IMR-90 (cell line): Measurements from ENCODE around the gene EIF4B. TPM values are rescaled to one million over a fixed set of nuclear protein-coding genes. Genes with fewer than 3 reads are reported as not detected.

Experiments used
- ATAC-seq: fragments of 200-7000 bp; cut with Tn5 transposase; 2 replicates; pipeline ENCODE4 v1.9.1; 2020; ENCODE audit warnings: low read depth, mild to moderate bottlenecking, moderate library complexity
- BruUV-seq: library from RNA; stranded (reverse); fragments of 400-500 nt; replicated peaks from 2 replicates; lab custom pipeline; 2021; lab: Mats Ljungman, UMichigan
- CTCF ChIA-PET: fragments of 300-600 bp; formaldehyde crosslinking; extraction: SDS; loops from one replicate; lab custom pipeline; 2021; ENCODE audit warnings: antibody characterized with exemption; lab: Yijun Ruan, JAX
- POLR2A ChIA-PET: fragments of 300-600 bp; sonication (Branson Sonifier 250); formaldehyde crosslinking; loops from one replicate; lab custom pipeline; 2022; ENCODE audit warnings: antibody characterized with exemption; ENCODE audit not compliant: unreplicated experiment; lab: Charles Lee
- DNase-seq: peaks from one replicate; pipeline ENCODE4 v3.0.0; 2013
- H2AFZ ChIP-seq: replicated peaks from 2 replicates; pipeline ENCODE3; 2013; ENCODE audit warnings: low read length, mild to moderate bottlenecking; ENCODE audit not compliant: poor library complexity
- H2AK5ac ChIP-seq: 2 replicates; pipeline ENCODE4 v1.6.1; 2013; ENCODE audit warnings: low read depth, low read length, inconsistent platforms
- H2AK9ac ChIP-seq: replicated peaks from 2 replicates; pipeline ENCODE3; 2013; ENCODE audit warnings: mild to moderate bottlenecking, low read depth, low read length, moderate library complexity; ENCODE audit not compliant: poor library complexity
- H2BK120ac ChIP-seq: 2 replicates; pipeline ENCODE4 v1.6.1; 2013; ENCODE audit warnings: low read depth, low read length, inconsistent platforms
- H2BK15ac ChIP-seq: 3 replicates; pipeline ENCODE4 v1.6.1; 2013; ENCODE audit warnings: low read depth, low read length, inconsistent platforms
- H2BK20ac ChIP-seq: 2 replicates; pipeline ENCODE4 v1.6.1; 2013; ENCODE audit warnings: low read depth, mild to moderate bottlenecking, inconsistent platforms, low read length, moderate library complexity
- H2BK5ac ChIP-seq: 2 replicates; pipeline ENCODE4 v1.6.1; 2013; ENCODE audit warnings: mild to moderate bottlenecking, low read depth, low read length, inconsistent platforms; ENCODE audit not compliant: poor library complexity, severe bottlenecking
- H3K14ac ChIP-seq: replicated peaks from 2 replicates; pipeline ENCODE4 v1.6.1; 2013; ENCODE audit warnings: low read depth, low read length, inconsistent platforms
- H3K18ac ChIP-seq: 2 replicates; pipeline ENCODE4 v1.6.1; 2013; ENCODE audit warnings: low read depth, low read length, control low read depth
- H3K23ac ChIP-seq: 2 replicates; pipeline ENCODE4 v1.6.1; 2013; ENCODE audit warnings: low read depth, low read length, inconsistent platforms
- H3K27ac ChIP-seq: 2 replicates; pipeline ENCODE4 v1.5.1; 2013; ENCODE audit warnings: mild to moderate bottlenecking, control low read depth, low read length; ENCODE audit not compliant: insufficient read depth
- H3K27me3 ChIP-seq: 2 replicates; pipeline ENCODE4 v1.6.1; 2013; ENCODE audit warnings: low read length; ENCODE audit not compliant: control insufficient read depth, insufficient read depth
- H3K36me3 ChIP-seq: 2 replicates; pipeline ENCODE4 v1.6.1; 2013; ENCODE audit warnings: low read length, mixed read lengths; ENCODE audit not compliant: control insufficient read depth, insufficient read depth
- H3K4ac ChIP-seq: 2 replicates; pipeline ENCODE4 v1.6.1; 2013; ENCODE audit warnings: low read depth, low read length, inconsistent platforms
- H3K4me1 ChIP-seq: 2 replicates; pipeline ENCODE4 v1.6.1; 2013; ENCODE audit warnings: low read length, mixed read lengths; ENCODE audit not compliant: control insufficient read depth, insufficient read depth
- H3K4me2 ChIP-seq: 2 replicates; pipeline ENCODE4 v1.6.1; 2013; ENCODE audit warnings: low read depth, mild to moderate bottlenecking, control low read depth, low read length, moderate library complexity
- H3K4me3 ChIP-seq: 2 replicates; pipeline ENCODE4 v1.5.1; 2013; ENCODE audit warnings: low read depth, mild to moderate bottlenecking, control low read depth, low read length, moderate library complexity; ENCODE audit not compliant: insufficient read depth
- H3K56ac ChIP-seq: 2 replicates; pipeline ENCODE4 v1.6.1; 2013; ENCODE audit warnings: low read length, inconsistent platforms; ENCODE audit not compliant: insufficient read depth; ENCODE audit errors: extremely low read depth
- H3K79me1 ChIP-seq, 2 experiments: 2 replicates each; pipeline ENCODE4 v1.6.1; 2013; ENCODE audit warnings: low read length in 2 of 2, inconsistent platforms in 1 of 2, low read depth in 1 of 2
- H3K9ac ChIP-seq: 2 replicates; pipeline ENCODE4 v1.6.1; 2013; ENCODE audit warnings: low read depth, low read length, control low read depth
- H3K9me1 ChIP-seq: 2 replicates; pipeline ENCODE4 v1.6.1; 2013; ENCODE audit warnings: low read length, inconsistent platforms; ENCODE audit not compliant: insufficient read depth
- H3K9me3 ChIP-seq: 2 replicates; pipeline ENCODE4 v1.6.1; 2013; ENCODE audit warnings: low read length; ENCODE audit not compliant: control insufficient read depth, insufficient read depth
- H4K20me1 ChIP-seq: 2 replicates; pipeline ENCODE4 v1.6.1; 2013; ENCODE audit warnings: low read length, inconsistent platforms; ENCODE audit not compliant: insufficient read depth
- H4K5ac ChIP-seq: 2 replicates; pipeline ENCODE4 v1.6.1; 2013; ENCODE audit warnings: mild to moderate bottlenecking, low read depth, low read length, control low read depth
- H4K8ac ChIP-seq, 2 experiments: 2 replicates each; pipeline ENCODE4 v1.6.1; 2013; ENCODE audit warnings: low read depth in 2 of 2, low read length in 2 of 2, control low read depth in 1 of 2, inconsistent platforms in 1 of 2
- H4K91ac ChIP-seq: 2 replicates; pipeline ENCODE4 v1.6.1; 2013; ENCODE audit warnings: low read depth, low read length, inconsistent platforms; ENCODE audit not compliant: insufficient read depth
- CHD1 ChIP-seq: IDR thresholded peaks from 2 replicates; pipeline ENCODE4 v1.6.1; 2012; ENCODE audit warnings: low read depth, low read length, improper control_type of control experiment
- MAFK ChIP-seq: IDR thresholded peaks from 2 replicates; pipeline ENCODE4 v1.6.1; 2012; ENCODE audit warnings: low read depth, low read length, improper control_type of control experiment
- POLR2A ChIP-seq: IDR thresholded peaks from 2 replicates; pipeline ENCODE4 v1.6.1; 2012; ENCODE audit warnings: mild to moderate bottlenecking, low read depth, low read length
- SMC3 ChIP-seq: fragments of 150-350 bp; IDR thresholded peaks from 2 replicates; pipeline ENCODE4 v1.6.1; 2016; ENCODE audit warnings: low read depth, mild to moderate bottlenecking, antibody characterized with exemption, low read length, moderate library complexity
- WGBS, 2 experiments: methylation state at CpG; one replicate each; pipeline versions ENCODE4 v1.1.5 to v1.1.7; 2013; ENCODE audit warnings: missing lambda C conversion rate in 2 of 2; ENCODE audit not compliant: insufficient read length in 1 of 2; ENCODE audit errors: extremely low coverage in 2 of 2; 5-methylcytosine and 5-hydroxymethylcytosine counted together
- dilution Hi-C: fragments of 300-500 bp; cut with HindIII; formaldehyde crosslinking; loops from one replicate; pipeline ENCODE4 v1.14.3; 2018; ENCODE audit warnings: low sequenced_read_pairs; ENCODE audit not compliant: unreplicated experiment
- in situ Hi-C: fragments of 300-500 bp; cut with MboI; formaldehyde crosslinking; loops from 3 replicates; pipeline ENCODE4 v1.14.3; 2019; ENCODE audit warnings: low sequenced_read_pairs, inconsistent platforms, mixed read lengths
- intact Hi-C: fragments of 100-400 bp; cut with micrococcal nuclease; formaldehyde crosslinking; loops from 2 replicates; pipeline ENCODE4 v1.10.0; 2022
- polyA plus RNA-seq, 3 experiments: library from polyadenylated mRNA; depleted of rRNA; stranded (reverse); fragments of >200 nt; gene quantifications; 2 replicates each; pipeline ENCODE4 v1.2.3, GENCODE V29; 2012; ENCODE audit warnings: low replicate concordance in 1 of 3
- total RNA-seq: library from RNA; depleted of rRNA; stranded (reverse); fragments of >200 nt; gene quantifications from 2 replicates; pipeline ENCODE4 v1.2.3, GENCODE V29; 2012

Gene EIF4B
- total and polyA plus RNA-seq, 2 of the 4 experiments (the other 2 are of a cell fraction), result 313 to 671 TPM

DNA sequence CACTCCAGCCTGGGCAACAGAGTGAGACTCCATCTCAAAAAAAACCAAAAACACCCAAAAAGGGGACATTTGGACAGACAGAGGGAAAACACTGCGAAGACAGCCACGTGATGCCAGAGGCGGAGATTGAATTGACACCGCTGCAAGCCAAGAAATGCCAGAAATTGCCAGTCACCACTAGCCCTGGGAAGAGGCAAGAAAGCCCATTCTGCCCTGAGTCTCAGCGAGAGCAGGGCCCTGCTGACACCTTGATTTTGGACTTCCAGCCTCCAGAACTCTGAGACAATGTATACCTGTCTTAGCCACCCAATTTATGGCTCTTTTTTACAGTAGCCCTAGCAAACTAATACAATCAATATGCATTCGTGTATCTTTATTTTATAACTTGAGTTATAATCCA lies 83.8 kb downstream of the EIF4B start:
- H3K14ac ChIP-seq, result no peak overlapping the region
- no peak overlapping the region for H2BK120ac ChIP-seq
- DNase-seq (no peak), ATAC-seq (no peak)
- ChIA-PET POLR2A (no interaction called here), CTCF (no interaction called here)
- TF ChIP-seq SMC3, result no peak
- no peak for TF ChIP-seq POLR2A
- TF ChIP-seq MAFK, result no peak
- TF ChIP-seq CHD1, result no peak
- H3K23ac ChIP-seq, result no peak overlapping the region
- H3K4me2 ChIP-seq, result no peak overlapping the region
- no peak overlapping the region for H2BK20ac ChIP-seq
- no peak overlapping the region for H4K91ac ChIP-seq
- H4K20me1 ChIP-seq, result no peaks in the 10 kb centered on the region
- H3K36me3 ChIP-seq, result no peaks in the 10 kb centered on the region
- H2BK15ac ChIP-seq, result no peak overlapping the region
- H3K9me1 ChIP-seq, result peaks cover 15% of the 10 kb centered on the region
- no peak overlapping the region for H3K4me3 ChIP-seq
- no TSS peak for BruUV-seq
- H4K5ac ChIP-seq, result no peak overlapping the region
- peaks cover 0 to 7% of the 10 kb centered on the region in 2 experiments; a peak in 2 of 4 replicates for H3K79me1 ChIP-seq
- WGBS, 2 experiments, result 80% methylated on average over 1 of the region's 6 CpGs; no CpG with 5 or more reads in 1 of the 2 experiments
- dilution Hi-C loops (no loop called here), in situ Hi-C loops (no loop called here), intact Hi-C loops (no loop called here)
- no peak overlapping the region for H3K9ac ChIP-seq
- no peak overlapping the region for H3K56ac ChIP-seq
- no peak overlapping the region for H2AFZ ChIP-seq
- peaks cover 7% of the 10 kb centered on the region for H3K4me1 ChIP-seq
- H3K18ac ChIP-seq, result no peak overlapping the region
- H3K27me3 ChIP-seq, result no peaks in the 10 kb centered on the region; the same call in 1 of the 2 replicates
- H4K8ac ChIP-seq, result no peak overlapping the region
- H2AK9ac ChIP-seq, result no peak overlapping the region
- no peak overlapping the region for H2AK5ac ChIP-seq
- H3K27ac ChIP-seq, result no peak overlapping the region
- H3K4ac ChIP-seq, result no peak overlapping the region
- H3K9me3 ChIP-seq, result no peaks in the 10 kb centered on the region
- H2BK5ac ChIP-seq, result no peak overlapping the region
